K562 (cell line): ENCODE data around the gene ERMN. TPM values are rescaled to one million over a fixed set of nuclear protein-coding genes. Genes with fewer than 3 reads are reported as not detected.

Experiments
- BCL6 ChIP-seq: fragments of 250-450 bp; sonication (Bioruptor Pico); IDR thresholded peaks from 2 replicates; pipeline ENCODE4 v1.4.0; 2020
- BRD9 ChIP-seq: fragments of 450-650 bp; IDR thresholded peaks from 2 replicates; pipeline ENCODE4 v1.6.1; 2018; ENCODE audit warnings: low read depth; ENCODE audit not compliant: partially characterized antibody
- CBX2 ChIP-seq: fragments of 200-600 bp; sonication (generic); IDR thresholded peaks from one replicate; pipeline ENCODE4 v1.6.1; 2012; ENCODE audit warnings: mild to moderate bottlenecking, low read length, inconsistent platforms; ENCODE audit not compliant: insufficient read depth, poor library complexity, severe bottlenecking
- CC2D1A ChIP-seq: fragments of 450-650 bp; IDR thresholded peaks from 2 replicates; pipeline ENCODE4 v1.6.1; 2017; ENCODE audit warnings: mild to moderate bottlenecking
- CEBPZ ChIP-seq: fragments of 150-350 bp; IDR thresholded peaks from 2 replicates; pipeline ENCODE4 v1.6.1; 2014; ENCODE audit warnings: low read depth, mild to moderate bottlenecking, low read length, borderline replicate concordance
- HIVEP1 ChIP-seq: fragments of 250-450 bp; sonication (Bioruptor Pico); IDR thresholded peaks from 2 replicates; pipeline ENCODE4 v1.4.0; 2020; ENCODE audit warnings: mild to moderate bottlenecking
- HNRNPL ChIP-seq: fragments of 200-400 bp; formaldehyde crosslinking; IDR thresholded peaks from 2 replicates; pipeline ENCODE4 v1.6.1; 2017; ENCODE audit warnings: low read depth, mild to moderate bottlenecking, low read length
- IRF9 ChIP-seq: fragments of 450-650 bp; IDR thresholded peaks from 2 replicates; pipeline ENCODE4 v1.6.1; 2016; ENCODE audit warnings: missing biosample characterization, missing genetic modification characterization
- KLF16 ChIP-seq: IDR thresholded peaks from 2 replicates; pipeline ENCODE4 v1.6.1; 2016; ENCODE audit warnings: antibody characterized with exemption
- MEIS2 ChIP-seq: fragments of 450-650 bp; IDR thresholded peaks from 2 replicates; pipeline ENCODE4 v1.6.1; 2014; ENCODE audit warnings: mild to moderate bottlenecking; ENCODE audit not compliant: partially characterized antibody
- MITF ChIP-seq: IDR thresholded peaks from 2 replicates; pipeline ENCODE4 v1.6.1; 2014; ENCODE audit warnings: antibody characterized with exemption
- NCOA6 ChIP-seq: fragments of 450-650 bp; IDR thresholded peaks from 2 replicates; pipeline ENCODE4 v1.6.1; 2017; ENCODE audit warnings: mild to moderate bottlenecking
- NFIC ChIP-seq: fragments of 450-650 bp; IDR thresholded peaks from 2 replicates; pipeline ENCODE4 v1.6.1; 2017; ENCODE audit warnings: mild to moderate bottlenecking, inconsistent platforms
- NKRF ChIP-seq: fragments of 450-650 bp; IDR thresholded peaks from 2 replicates; pipeline ENCODE4 v1.6.1; 2016; ENCODE audit warnings: borderline replicate concordance
- SLC30A9 ChIP-seq: fragments of 250-450 bp; sonication (Bioruptor Pico); IDR thresholded peaks from 2 replicates; pipeline ENCODE4 v1.8.0; 2022; ENCODE audit warnings: mild to moderate bottlenecking, moderate library complexity
- SMAD3 ChIP-seq: fragments of 450-650 bp; formaldehyde crosslinking; conservative IDR thresholded peaks from 2 replicates; pipeline ENCODE4 v1.4.0; 2020; ENCODE audit warnings: mild to moderate bottlenecking
- TCF3 ChIP-seq: sonication (generic); formaldehyde crosslinking; IDR thresholded peaks from 2 replicates; pipeline ENCODE4 v1.4.0; 2020; ENCODE audit warnings: mild to moderate bottlenecking, missing genetic modification reagents
- TCFL5 ChIP-seq: fragments of 250-450 bp; sonication (Bioruptor Pico); conservative IDR thresholded peaks from 2 replicates; pipeline ENCODE4 v1.6.1; 2021; ENCODE audit warnings: mild to moderate bottlenecking, moderate library complexity, matching md5 sums
- ZBTB9 ChIP-seq: fragments of 450-650 bp; formaldehyde crosslinking; IDR thresholded peaks from 2 replicates; pipeline ENCODE4 v1.4.0; 2020; ENCODE audit warnings: mild to moderate bottlenecking, moderate library complexity
- ZNF175 ChIP-seq: fragments of 200-800 bp; sonication (Bioruptor generic); IDR thresholded peaks from 2 replicates; pipeline ENCODE4 v1.6.1; 2016; ENCODE audit warnings: low read depth, mild to moderate bottlenecking, missing genetic modification characterization, missing compliant biosample characterization
- ZNF583 ChIP-seq: fragments of 250-450 bp; sonication (Bioruptor Pico); IDR thresholded peaks from 2 replicates; pipeline ENCODE4 v1.4.0; 2020
- polyA plus RNA-seq, 8 experiments: library from polyadenylated mRNA; depleted of rRNA in 4 of 8; stranded (reverse) in 5 of 8; unstranded in 3 of 8; fragments of >200 nt; fragmentation: Nextera tagmentation in 2 of 8; fragmentation: Illumina TruSeq in 1 of 8; extraction: Ambion mirVana in 2 of 8; extraction: Trizol in 1 of 8; gene quantifications; 2 replicates each; pipeline versions ENCODE4 v1.2.1 to v1.2.3, GENCODE V29; 2011 to 2014; ENCODE audit warnings: inconsistent platforms in 1 of 8, missing spikeins in 1 of 8
- total RNA-seq, 7 experiments: library from RNA; depleted of rRNA in 6 of 7; stranded (reverse); fragments of >200 nt in 6 of 7; fragmentation: Illumina TruSeq in 2 of 7; extraction: Trizol in 2 of 7; gene quantifications; 2 replicates each; pipeline versions ENCODE4 v1.2.1 to v1.2.3, GENCODE V29; 2011 to 2021; ENCODE audit warnings: low replicate concordance in 1 of 7

ERMN gene
- total and polyA plus RNA-seq, 9 of the 15 experiments (the other 6 are each of a cell fraction or from before 2014, with no cell fraction given): 0.03 to 0.11 (median 0.05) TPM; not detected in 3

- TF ChIP-seq ZNF583 (CRISPR knock-in tag) (0 out of 2 replicates have a peak, but pooled peaks have one; percentile 57), ZNF175 (CRISPR knock-in tag) (peak; percentile 97), HNRNPL (no peak), MITF (peak; percentile 85), BRD9 (peak; percentile 76), IRF9 (tag) (0 out of 2 replicates have a peak, but pooled peaks have one; percentile 4), HIVEP1 (CRISPR knock-in tag) (peak; percentile 78; the same call in 1 of the 2 replicates), CEBPZ (no peak), ZBTB9 (CRISPR knock-in tag) (peak; percentile 94), TCF3 (CRISPR knock-in tag) (peak; percentile 99), TCFL5 (CRISPR knock-in tag) (peak; percentile 66), NCOA6 (no peak), BCL6 (CRISPR knock-in tag) (peak; percentile 92), NKRF (no peak), KLF16 (peak; percentile 98), SLC30A9 (CRISPR knock-in tag) (no peak), NFIC (peak; percentile 94), CC2D1A (peak; percentile 99), SMAD3 (CRISPR knock-in tag) (peak; percentile 96), CBX2 (no peak), MEIS2 (peak; percentile 95)
These were observed 1.2 kb downstream of the ERMN start (continued) for GRCh38 chr2:157324331-157324843.
